ENCODE measurements around the gene CD52. TPM values are rescaled to one million over a fixed set of nuclear protein-coding genes. Genes with fewer than 3 reads are reported as not detected.
"Not testable (repeated sequence)": the region's sequence is repeated elsewhere in the genome, so short reads cannot be mapped to it uniquely, and the experiment has no call there.

The CD52 gene
- total RNA-seq, 1 donor from 2014 or later, result 1,191 TPM

GRCh38 chr1:26283871-26284596 lies 33.7 kb upstream of the CD52 start:
- intact Hi-C loops (cut with micrococcal nuclease), result loop anchor here (1.0 to 2.0 kb wide), 2 partner anchors 22 to 79 kb away; partner anchors contain the start of gene UBXN11

GRCh38 chr1:26284597-26285347 lies 33.0 kb upstream of the CD52 start:
- intact Hi-C loops (cut with micrococcal nuclease), result loop anchor here (1.0 to 5.0 kb wide), 4 partner anchors 8 to 108 kb away; partner anchors contain the start of gene UBXN11

DNA sequence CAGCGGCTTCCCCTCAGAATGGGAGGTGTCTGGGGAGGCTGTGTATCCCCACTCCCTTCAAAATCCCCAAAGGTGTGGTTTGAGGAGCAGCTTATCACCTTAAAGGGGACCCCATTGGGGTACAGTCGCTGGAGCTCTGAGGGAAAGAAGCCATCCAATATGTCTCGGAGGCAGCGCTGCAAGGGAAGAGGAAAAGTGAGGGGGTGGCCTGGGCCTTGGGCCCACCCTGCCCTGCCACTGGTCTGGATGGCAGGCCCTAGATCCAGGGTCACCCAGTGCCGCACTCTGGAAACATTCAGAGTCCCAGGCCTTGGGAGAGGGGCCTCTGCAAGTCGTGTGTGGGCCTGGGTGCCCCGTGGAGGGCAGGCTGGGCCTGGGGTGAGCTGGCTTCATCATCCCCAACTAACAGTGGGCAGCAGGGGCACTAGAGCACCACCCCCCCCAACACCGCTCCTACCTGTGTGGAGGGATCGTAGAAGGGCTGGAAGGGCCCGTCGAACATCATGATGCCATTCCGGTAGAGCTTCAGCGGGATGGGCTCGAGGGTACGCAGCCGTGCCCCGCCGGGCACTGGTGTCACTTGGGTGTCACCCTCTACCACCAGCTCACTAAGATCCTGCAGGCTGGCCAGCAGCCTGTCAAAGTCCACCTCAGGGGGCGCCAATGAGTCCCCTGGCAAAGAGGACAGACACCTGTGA lies 32.2 kb upstream of the CD52 start:
- intact Hi-C loops (cut with micrococcal nuclease), result loop anchor here (1.0 to 5.0 kb wide), 3 partner anchors 9 to 107 kb away; no protein-coding TSS in a partner anchor

GRCh38 chr1:26286064-26286416 lies 31.7 kb upstream of the CD52 start:
- intact Hi-C loops (cut with micrococcal nuclease), result loop anchor here (5.0 kb wide), 1 partner anchor 106 kb away; no protein-coding TSS in a partner anchor

- intact Hi-C loops (cut with micrococcal nuclease), result loop anchor here (1.0 to 5.0 kb wide), 4 partner anchors 20 to 105 kb away; no protein-coding TSS in a partner anchor
Observed at GRCh38 chr1:26287033-26287711, 30.6 kb upstream of the CD52 start.

GRCh38 chr1:26287811-26288210 lies 29.9 kb upstream of the CD52 start:
- intact Hi-C loops (cut with micrococcal nuclease), result loop anchor here (1.0 to 5.0 kb wide), 4 partner anchors 19 to 104 kb away; no protein-coding TSS in a partner anchor

- intact Hi-C loops (cut with micrococcal nuclease), result loop anchor here (5.0 kb wide), 1 partner anchor 104 kb away; no protein-coding TSS in a partner anchor
Observed at GRCh38 chr1:26288311-26288941, 29.3 kb upstream of the CD52 start.

GRCh38 chr1:26289158-26290059 lies 28.3 kb upstream of the CD52 start:
- intact Hi-C loops (cut with micrococcal nuclease), result loop anchor here (5.0 kb wide), 1 partner anchor 103 kb away; no protein-coding TSS in a partner anchor

GRCh38 chr1:26290122-26290881 lies 27.5 kb upstream of the CD52 start:
- intact Hi-C loops (cut with micrococcal nuclease), result no loop called here

GRCh38 chr1:26290882-26291261 lies 26.9 kb upstream of the CD52 start:
- intact Hi-C loops (cut with micrococcal nuclease), result no loop called here

- intact Hi-C loops (cut with micrococcal nuclease), result no loop called here
Observed at GRCh38 chr1:26291433-26291832, 26.3 kb upstream of the CD52 start.

DNA sequence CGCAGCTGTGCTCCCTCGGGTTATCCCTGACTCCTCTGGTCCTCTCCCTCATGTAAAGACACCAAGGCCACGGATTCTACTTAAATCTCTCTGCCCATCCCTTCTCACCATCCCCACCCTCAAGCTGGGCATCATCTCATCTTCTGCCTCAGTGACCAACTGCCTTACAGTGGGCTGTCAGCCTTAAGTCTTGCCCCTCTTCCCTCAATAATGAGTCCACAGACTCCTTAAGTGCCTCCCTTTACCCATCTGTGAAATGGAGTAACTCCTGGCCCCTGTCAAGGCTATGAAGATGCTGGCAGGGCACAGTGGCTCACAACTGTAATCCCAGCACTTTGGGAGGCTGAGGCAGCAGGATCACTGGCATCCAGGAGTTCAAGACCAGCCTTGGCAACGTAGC lies 25.8 kb upstream of the CD52 start:
- intact Hi-C loops (cut with micrococcal nuclease), result no loop called here

DNA sequence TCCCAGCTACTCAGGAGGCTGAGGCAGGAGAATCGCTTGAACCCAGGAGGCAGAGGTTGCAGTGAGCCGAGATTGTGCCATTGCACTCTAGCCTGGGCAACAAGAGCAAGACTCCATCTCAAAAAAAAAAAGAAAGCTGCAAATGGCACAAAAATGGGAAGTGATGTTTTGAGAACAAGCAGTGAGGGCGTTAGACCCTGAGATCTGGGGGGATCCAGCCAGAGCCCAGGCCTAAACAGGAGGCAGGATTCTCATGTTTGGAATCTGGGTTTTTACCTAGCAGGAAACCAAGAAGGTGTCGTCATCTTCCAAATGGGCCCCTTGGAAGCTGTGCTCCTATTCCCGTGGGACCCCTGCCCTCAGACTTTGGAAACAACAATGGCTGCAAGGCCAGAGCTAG lies 25.0 kb upstream of the CD52 start:
- intact Hi-C loops (cut with micrococcal nuclease), result not testable (repeated sequence)

GRCh38 chr1:26293911-26294463 lies 23.8 kb upstream of the CD52 start:
- intact Hi-C loops (cut with micrococcal nuclease), result no loop called here

GRCh38 chr1:26295194-26296138 lies 22.3 kb upstream of the CD52 start:
- intact Hi-C loops (cut with micrococcal nuclease), result no loop called here

- intact Hi-C loops (cut with micrococcal nuclease), result no loop called here
Observed at GRCh38 chr1:26296340-26297056, 21.3 kb upstream of the CD52 start.
